GM12875 (cell line): ENCODE measurements around the gene AHSG.
"Not testable (repeated sequence)": the region's sequence is repeated elsewhere in the genome, so short reads cannot be mapped to it uniquely, and the experiment has no call there.

Experiments
- H3K4me3 ChIP-seq: one replicate; pipeline ENCODE4 v1.5.1; 2011; ENCODE audit warnings: low read depth, low read length, control low read depth
- CTCF ChIP-seq: IDR thresholded peaks from 2 replicates; pipeline ENCODE4 v1.5.1; 2011; ENCODE audit warnings: low read depth, mild to moderate bottlenecking, control low read depth, inconsistent platforms, low read length, moderate library complexity, borderline replicate concordance; ENCODE audit not compliant: insufficient read depth

The AHSG gene

GRCh38 chr3:186570096-186570940, 42.5 kb upstream of the AHSG start, which contains the start of gene DNAJB11:
Gene DNAJB11 (plus strand): TSS chr3:186570720. CDS start chr3:186570898, 178 bp downstream.
- no peak for TF ChIP-seq CTCF
- peak within 1 kb of the TSS; percentile 99 for H3K4me3 ChIP-seq

GRCh38 chr3:186570941-186571643, 41.8 kb upstream of the AHSG start:
- TF ChIP-seq CTCF: no peak
- peak overlapping the region; percentile 99 for H3K4me3 ChIP-seq

GRCh38 chr3:186571644-186572013, 41.2 kb upstream of the AHSG start:
- H3K4me3 ChIP-seq: no peak overlapping the region
- no peak for TF ChIP-seq CTCF

- no peak for TF ChIP-seq CTCF
- no peak overlapping the region for H3K4me3 ChIP-seq
Measured at GRCh38 chr3:186577521-186577920, 35.3 kb upstream of the AHSG start.

- TF ChIP-seq CTCF: no peak
- no peak overlapping the region for H3K4me3 ChIP-seq
Measured at GRCh38 chr3:186580785-186581184, 32.1 kb upstream of the AHSG start.

- H3K4me3 ChIP-seq: no peak overlapping the region
- TF ChIP-seq CTCF: no peak
Measured at GRCh38 chr3:186582541-186582940, 30.3 kb upstream of the AHSG start.

- no peak overlapping the region for H3K4me3 ChIP-seq
- no peak for TF ChIP-seq CTCF
Measured at GRCh38 chr3:186583831-186584230, 29.0 kb upstream of the AHSG start.

GRCh38 chr3:186586245-186586644, 26.6 kb upstream of the AHSG start:
- not testable (repeated sequence) for H3K4me3 ChIP-seq
